GM18502 (cell line): ENCODE data around the gene DEFB124.
A peak's percentile ranks its signal among the peaks of the same experiment; 100 is the strongest.
"Not testable (repeated sequence)": the region's sequence is repeated elsewhere in the genome, so short reads cannot be mapped to it uniquely, and the experiment has no call there.

ENCODE experiments used
- ATAC-seq: cut with Tn5 transposase; IDR thresholded peaks from one replicate; pipeline ENCODE4 v1.9.1; 2021; ENCODE audit warnings: mild to moderate bottlenecking; ENCODE audit not compliant: unreplicated experiment, poor library complexity

The DEFB124 gene, protein sequence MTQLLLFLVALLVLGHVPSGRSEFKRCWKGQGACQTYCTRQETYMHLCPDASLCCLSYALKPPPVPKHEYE

DNA sequence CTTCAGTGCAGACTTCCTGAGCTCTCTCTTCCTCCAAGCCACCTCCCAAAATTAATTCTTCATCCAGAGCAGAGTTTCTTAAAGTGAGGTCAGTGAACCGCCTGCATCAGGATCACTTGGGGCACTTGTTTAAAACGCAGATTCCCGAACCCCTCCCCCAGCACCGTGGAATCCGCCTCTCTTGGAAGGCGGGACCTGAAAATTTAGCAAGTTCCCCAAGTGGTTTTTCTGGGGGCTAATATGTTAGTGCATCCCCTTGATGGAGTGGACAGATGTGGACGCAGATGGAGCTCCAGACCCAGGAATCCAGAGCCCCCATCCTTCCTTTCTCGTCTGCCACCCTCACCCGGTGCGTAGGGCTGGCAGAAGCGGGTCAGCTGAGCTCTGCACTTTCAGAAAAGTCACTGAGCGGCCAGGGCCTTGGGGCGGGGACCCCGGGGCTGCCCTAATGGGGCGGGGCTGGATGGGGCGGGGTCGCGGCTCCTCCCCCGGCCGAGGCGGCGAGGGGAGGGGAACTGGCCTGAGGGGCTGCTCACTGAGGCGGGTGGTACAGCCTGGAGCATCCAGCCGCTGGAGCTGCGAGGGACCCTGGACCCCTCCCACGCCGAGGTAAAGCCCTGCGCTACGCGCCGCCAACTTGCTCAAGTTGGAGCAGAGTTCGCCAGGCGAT is at the start of gene DEFB124, which contains the start of gene REM1:
Gene DEFB124, minus strand, starts transcription at position 370 of the 670 bp plus-strand sequence. CDS start 2,114 bp downstream, outside the sequence.
Gene REM1, plus strand, starts transcription at position 531 of the 670 bp plus-strand sequence. CDS start 1,158 bp downstream, outside the sequence.
- no peak for ATAC-seq

GRCh38 chr20:31523361-31524283 is 48.7 kb upstream of the DEFB124 start:
- no peak for ATAC-seq

DNA sequence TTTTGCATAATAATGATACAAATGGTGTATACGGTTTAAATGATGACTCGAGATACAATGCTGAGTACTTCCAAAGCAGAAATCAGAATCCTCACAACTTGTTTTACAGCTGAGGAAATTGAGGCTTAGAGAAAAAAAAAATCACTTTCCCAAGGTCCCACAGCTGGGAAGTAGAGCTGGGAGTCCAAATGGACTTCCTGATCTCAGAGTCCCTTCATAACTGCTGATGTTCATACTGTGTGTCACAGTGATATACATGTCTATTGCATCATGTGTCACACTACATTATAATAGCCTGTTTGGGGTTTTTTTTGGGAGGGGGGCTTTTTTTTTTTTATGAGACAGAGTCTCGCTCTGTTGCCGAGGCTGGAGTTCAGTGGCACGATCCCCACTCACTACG is 47.8 kb upstream of the DEFB124 start:
- ATAC-seq: no peak

DNA sequence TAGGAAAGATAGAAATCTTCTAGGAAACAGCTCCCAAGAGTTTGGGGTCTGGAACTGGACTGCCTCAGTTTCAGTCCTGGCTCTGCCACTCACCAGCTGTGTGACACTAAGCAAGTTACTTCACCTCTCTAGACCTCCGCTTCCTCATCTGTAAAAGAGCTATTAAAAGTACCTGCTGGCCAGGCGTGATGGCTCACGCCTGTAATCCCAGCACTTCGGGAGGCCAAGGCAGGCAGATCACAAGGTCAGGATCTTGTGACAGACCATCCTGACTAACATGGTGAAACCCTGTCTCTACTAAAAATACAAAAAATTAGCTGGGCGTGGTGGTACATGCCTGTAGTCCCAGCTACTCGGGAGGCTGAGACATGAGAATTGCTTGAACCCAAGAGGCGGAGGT is 46.3 kb upstream of the DEFB124 start:
- not testable (repeated sequence) for ATAC-seq

DNA sequence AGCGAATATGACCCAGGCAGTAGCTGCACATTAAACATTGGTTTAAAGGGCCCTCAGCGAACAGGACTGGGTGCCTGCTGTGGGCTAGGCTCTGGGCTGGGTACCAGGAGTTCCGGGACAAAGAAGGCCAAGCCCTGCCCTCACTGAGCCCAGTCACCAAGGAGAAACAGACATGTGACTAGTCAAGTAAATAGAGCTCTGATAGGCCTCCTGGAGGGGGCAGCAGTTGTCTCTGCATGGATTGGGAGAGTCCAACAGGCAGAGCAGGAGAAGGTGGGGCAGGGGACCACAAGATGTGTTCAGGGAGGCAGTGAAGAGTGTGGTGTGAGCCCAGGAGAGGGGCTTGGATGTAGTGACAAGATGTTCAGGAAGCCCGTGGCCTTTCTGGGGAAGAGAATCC is 42.4 kb upstream of the DEFB124 start:
- ATAC-seq: no peak

DNA sequence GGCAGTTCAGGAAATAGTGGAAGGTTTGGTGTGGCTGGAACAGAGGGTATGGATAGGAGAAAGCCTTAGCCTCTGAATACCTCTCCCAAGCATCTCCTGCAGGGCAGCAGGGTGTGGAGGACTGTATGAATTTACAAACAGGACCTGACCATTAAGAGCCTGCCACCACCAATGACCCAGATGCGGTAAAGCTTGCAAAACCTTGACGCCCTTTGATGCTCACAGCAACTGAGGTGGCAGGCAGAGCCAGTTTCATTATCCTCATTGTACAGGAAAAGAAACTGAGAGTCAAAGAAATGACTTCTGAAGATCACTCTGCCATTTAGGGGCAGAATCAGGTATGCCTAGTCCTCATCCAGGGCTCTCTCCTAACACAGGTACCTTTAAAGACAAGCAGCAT is 41.7 kb upstream of the DEFB124 start:
- ATAC-seq: no peak

DNA sequence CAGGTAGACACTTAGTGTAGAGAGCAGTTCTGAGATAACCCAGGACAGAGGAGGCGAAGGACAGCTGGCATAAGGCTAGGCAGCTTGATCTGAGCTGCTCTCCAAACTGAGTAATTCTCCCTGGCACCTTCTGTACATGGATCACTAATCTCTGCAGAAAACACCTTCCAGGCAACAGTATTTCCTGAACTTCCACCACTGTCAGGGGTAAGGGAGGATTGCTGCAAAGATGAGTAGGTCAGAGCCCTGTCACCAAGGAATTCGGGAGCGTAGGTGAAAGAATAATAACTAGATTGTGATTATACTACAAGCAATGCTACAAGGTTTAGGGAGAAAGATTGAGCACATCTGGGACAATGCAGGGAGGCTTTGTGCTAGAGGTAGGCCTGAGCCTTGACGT is 41.2 kb upstream of the DEFB124 start:
- no peak for ATAC-seq

DNA sequence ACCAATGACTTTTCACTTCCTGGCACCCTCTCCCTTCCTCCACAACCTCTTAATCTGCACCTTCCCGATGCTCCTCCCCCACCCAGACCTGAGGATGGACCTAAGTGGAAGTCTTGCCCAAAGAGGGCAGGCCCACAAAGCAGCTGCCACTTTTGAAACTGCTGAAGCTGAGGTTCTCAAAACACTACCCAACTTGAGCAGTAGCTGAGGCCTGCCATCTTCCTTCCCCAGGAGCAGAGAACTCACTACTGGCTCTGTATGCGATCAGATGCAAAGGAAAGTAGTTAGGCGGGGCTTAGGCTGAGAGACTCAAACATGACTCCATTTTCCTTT is 40.8 kb upstream of the DEFB124 start:
- no peak for ATAC-seq

GRCh38 chr20:31515072-31515774 is 40.3 kb upstream of the DEFB124 start:
- peak; percentile 4 for ATAC-seq

- ATAC-seq: peak; percentile 83
Measured at GRCh38 chr20:31514154-31515071, 39.5 kb upstream of the DEFB124 start, which contains the start of gene HM13. TSS of gene HM13 (plus strand) at chr20:31514442. CDS start at chr20:31514552, 110 bp downstream.

DNA sequence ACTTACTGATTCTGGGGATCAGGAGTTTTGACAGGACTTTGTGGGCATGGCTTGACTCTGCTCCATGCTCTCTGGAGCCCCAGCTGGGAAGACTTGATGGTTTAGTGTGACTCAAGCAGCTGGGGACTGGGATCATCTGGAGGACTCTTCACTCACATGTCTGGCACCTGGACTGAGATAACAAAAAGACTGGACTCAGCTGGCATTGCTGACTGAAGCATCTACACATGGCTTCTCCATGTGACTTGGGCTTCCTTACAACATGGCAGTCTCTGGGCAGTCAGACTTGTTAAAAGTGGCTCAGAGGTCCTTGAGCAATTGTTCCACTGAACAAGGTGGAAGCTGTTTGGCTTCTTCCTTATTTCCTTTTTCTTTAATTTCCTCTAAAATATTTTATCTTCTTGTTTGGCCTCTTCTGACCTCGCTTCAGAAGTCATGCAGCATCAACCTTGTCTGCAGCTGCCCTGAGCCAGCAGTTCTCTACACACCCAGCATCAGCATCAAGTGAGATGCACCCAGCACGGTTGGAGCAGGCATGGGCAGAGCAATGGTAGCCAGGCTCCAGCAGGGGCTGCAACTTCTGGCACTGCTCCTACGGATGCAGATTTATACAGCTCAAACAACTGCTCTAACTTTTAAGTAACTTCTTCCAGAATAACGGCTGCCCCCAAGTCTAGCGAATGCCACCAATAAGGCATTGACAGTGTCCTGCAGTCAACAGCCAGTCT is 33.8 kb upstream of the DEFB124 start:
- no peak for ATAC-seq

- no peak for ATAC-seq
Measured at GRCh38 chr20:31505903-31506302, 31.0 kb upstream of the DEFB124 start.

- peak; percentile 98 for ATAC-seq
Measured at GRCh38 chr20:31502884-31503673, 28.2 kb upstream of the DEFB124 start.

DNA sequence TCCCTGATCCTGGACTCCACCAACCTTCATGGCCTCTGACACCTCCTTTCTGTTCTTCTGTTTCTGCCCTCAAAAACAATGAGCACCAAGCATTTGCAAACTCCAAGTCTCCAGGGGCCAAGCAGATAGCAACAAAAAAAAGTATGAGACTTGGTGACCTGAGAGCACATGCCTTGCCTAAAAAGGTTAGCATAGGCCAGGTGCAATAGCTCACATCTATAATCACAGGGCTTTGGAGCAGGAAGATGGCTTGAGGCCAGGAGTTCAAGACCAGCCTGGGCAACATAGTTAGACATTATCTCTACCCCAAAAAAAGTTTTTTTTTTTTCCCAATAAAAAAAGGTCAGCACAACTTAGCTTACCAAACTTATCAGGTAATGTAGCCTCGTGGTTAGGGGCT is 25.6 kb upstream of the DEFB124 start:
- ATAC-seq: no peak

DNA sequence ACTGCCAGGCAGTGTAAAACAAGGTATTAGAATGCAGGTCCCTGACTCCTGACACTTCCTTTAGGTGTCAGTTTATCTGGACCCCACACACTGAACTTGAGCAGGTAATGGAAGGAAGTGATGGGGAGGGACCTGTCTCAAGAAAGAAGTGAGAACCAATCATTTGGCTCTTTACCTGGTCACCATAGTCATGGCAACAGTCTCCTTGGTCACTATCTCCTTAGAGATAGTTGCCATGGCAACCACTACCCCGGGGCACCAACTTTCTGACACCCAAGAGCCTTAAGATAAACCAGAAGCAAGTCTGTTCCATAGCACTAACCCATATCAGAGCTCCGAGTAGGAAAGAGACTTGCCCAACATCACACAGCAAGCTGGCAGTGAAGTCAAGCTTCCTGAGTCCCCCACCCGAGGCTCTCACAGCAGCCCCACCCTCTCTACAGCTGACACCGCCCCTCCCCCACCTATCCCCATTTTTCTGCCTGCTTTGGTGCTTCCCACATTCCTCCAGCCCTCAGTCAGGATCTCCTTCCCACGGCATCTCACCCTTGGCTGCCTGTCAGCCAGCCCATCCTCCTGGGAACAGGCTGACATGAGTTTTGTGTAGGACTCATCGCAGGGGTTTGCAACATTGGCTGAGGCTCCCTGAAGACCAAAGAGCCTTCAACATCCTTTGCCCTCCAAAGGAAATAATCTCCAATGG is 23.1 kb upstream of the DEFB124 start:
- ATAC-seq: no peak

DNA sequence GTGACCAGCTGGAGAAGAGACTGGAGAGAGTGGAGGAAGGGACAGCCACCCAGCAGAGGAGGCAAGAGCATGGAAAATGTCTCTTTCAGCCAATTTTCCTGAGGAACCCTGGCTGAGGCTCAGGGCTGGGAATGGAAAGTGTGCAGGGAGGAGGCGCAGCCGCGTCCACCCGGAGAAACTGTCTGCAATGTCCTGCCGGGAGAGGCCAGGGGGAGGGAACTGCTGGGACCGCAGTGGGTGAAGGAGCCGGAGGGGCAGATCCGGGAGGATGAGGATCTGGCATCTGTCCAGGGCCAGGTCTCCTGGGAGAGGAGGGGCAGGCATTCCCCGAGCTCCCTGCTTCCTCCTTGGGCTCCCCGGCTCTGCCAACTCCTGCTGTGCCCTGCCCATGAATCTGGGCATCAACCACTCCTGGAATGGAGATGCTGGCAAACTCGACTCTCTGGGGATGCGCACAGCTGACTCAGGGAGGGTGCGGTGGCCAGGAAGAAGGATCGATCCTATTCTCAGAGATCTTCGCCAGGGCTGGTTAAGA is 21.9 kb upstream of the DEFB124 start:
- ATAC-seq: no peak

DNA sequence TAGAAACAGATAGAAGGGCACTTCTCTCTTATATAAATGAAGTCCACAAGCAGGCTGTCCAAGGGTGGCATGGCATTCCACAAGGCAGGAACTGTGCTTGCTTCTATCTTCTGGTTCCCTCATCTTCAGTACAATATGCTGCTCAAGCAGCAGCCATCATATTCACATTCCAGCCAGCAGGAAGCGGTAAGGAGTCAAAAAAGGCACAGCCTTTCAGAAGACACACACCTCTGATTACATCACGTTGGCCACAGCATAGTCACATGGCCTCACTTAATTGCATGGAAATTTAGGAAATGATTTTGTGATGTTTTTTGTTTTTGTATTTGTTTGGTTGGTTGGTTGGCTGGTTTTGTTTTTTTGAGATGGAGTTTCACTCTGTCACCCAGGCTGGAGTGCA is 19.2 kb upstream of the DEFB124 start:
- no peak for ATAC-seq
